IPS DF 6.9 (cell line): ENCODE data around the gene CFAP410.
A peak's percentile ranks its signal among the peaks of the same experiment; 100 is the strongest.
"Not testable (repeated sequence)": the region's sequence is repeated elsewhere in the genome, so short reads cannot be mapped to it uniquely, and the experiment has no call there.

Experiments used
- DNase-seq: peaks from one replicate; pipeline ENCODE4 v3.0.0-alpha.2; 2013; ENCODE audit warnings: low read depth, low spot score
- H3K27ac ChIP-seq: one replicate; pipeline ENCODE4 v1.5.1; 2013; ENCODE audit warnings: low read length, control low read depth
- H3K27me3 ChIP-seq: 2 replicates; pipeline ENCODE4 v1.6.1; 2013; ENCODE audit warnings: mild to moderate bottlenecking, low read length; ENCODE audit not compliant: control insufficient read depth, insufficient read depth
- H3K36me3 ChIP-seq: 2 replicates; pipeline ENCODE4 v1.6.1; 2013; ENCODE audit warnings: low read length; ENCODE audit not compliant: control insufficient read depth, insufficient read depth
- H3K4me1 ChIP-seq: 2 replicates; pipeline ENCODE4 v1.6.1; 2013; ENCODE audit warnings: low read length; ENCODE audit not compliant: control insufficient read depth, insufficient read depth
- H3K4me3 ChIP-seq: 2 replicates; pipeline ENCODE4 v1.5.1; 2013; ENCODE audit warnings: mild to moderate bottlenecking, low read length
- H3K9me3 ChIP-seq: 2 replicates; pipeline ENCODE4 v1.6.1; 2013; ENCODE audit warnings: low read length, inconsistent platforms; ENCODE audit not compliant: control insufficient read depth, insufficient read depth
- WGBS: extraction: QIAGEN DNeasy Blood & Tissue Kit; methylation state at CpG from one replicate; pipeline ENCODE4 v1.1.7; 2013; ENCODE audit warnings: mixed read lengths, missing lambda C conversion rate; ENCODE audit not compliant: insufficient read length, insufficient coverage; 5-methylcytosine and 5-hydroxymethylcytosine counted together

The CFAP410 gene

GRCh38 chr21:44304877-44305293 lies 34.3 kb downstream of the CFAP410 start:
- no peak overlapping the region for H3K27ac ChIP-seq
- no peak for DNase-seq
- H3K4me1 ChIP-seq: peaks cover 4% of the 10 kb centered on the region
- WGBS: no CpG with 5 or more reads among the region's 8 CpGs
- no peaks in the 10 kb centered on the region for H3K27me3 ChIP-seq
- no peaks in the 10 kb centered on the region for H3K9me3 ChIP-seq
- H3K4me3 ChIP-seq: no peak overlapping the region
- H3K36me3 ChIP-seq: no peaks in the 10 kb centered on the region

- no CpG with 5 or more reads among the region's 16 CpGs for WGBS
Observed at GRCh38 chr21:44304011-44304616, 35.1 kb downstream of the CFAP410 start.

GRCh38 chr21:44303490-44303981 lies 35.7 kb downstream of the CFAP410 start:
- Histone ChIP-seq H3K4me3 (no peak overlapping the region), H3K27me3 (no peaks in the 10 kb centered on the region), H3K36me3 (no peaks in the 10 kb centered on the region), H3K4me1 (peaks cover 4% of the 10 kb centered on the region), H3K27ac (no peak overlapping the region), H3K9me3 (no peaks in the 10 kb centered on the region)
- no CpG with 5 or more reads among the region's 12 CpGs for WGBS
- DNase-seq: no peak

More at GRCh38 chr21:44304011-44304616, 35.1 kb downstream of the CFAP410 start:
- Histone ChIP-seq H3K4me1 (peaks cover 4% of the 10 kb centered on the region), H3K27ac (no peak overlapping the region), H3K27me3 (no peaks in the 10 kb centered on the region), H3K4me3 (no peak overlapping the region), H3K36me3 (no peaks in the 10 kb centered on the region), H3K9me3 (no peaks in the 10 kb centered on the region)
- no peak for DNase-seq

- H3K9me3 ChIP-seq, H3K36me3 ChIP-seq, H3K4me3 ChIP-seq, H3K27ac ChIP-seq, DNase-seq, H3K27me3 ChIP-seq, H3K4me1 ChIP-seq: not testable (repeated sequence)
- no CpG with 5 or more reads among the region's 23 CpGs for WGBS
Observed at GRCh38 chr21:44302573-44303401, 36.4 kb downstream of the CFAP410 start.

- H3K9me3 ChIP-seq: no peaks in the 10 kb centered on the region
- peaks cover 4% of the 10 kb centered on the region for H3K4me1 ChIP-seq
- WGBS: no CpG with 5 or more reads among the region's 9 CpGs
- H3K27ac ChIP-seq: no peak overlapping the region
- no peaks in the 10 kb centered on the region for H3K27me3 ChIP-seq
- H3K36me3 ChIP-seq: no peaks in the 10 kb centered on the region
- no peak for DNase-seq
- H3K4me3 ChIP-seq: no peak overlapping the region
Observed at GRCh38 chr21:44301961-44302406, 37.2 kb downstream of the CFAP410 start.

GRCh38 chr21:44301141-44301540 lies 38.0 kb downstream of the CFAP410 start:
- DNase-seq: no peak
- no peaks in the 10 kb centered on the region for H3K27me3 ChIP-seq
- H3K36me3 ChIP-seq: no peaks in the 10 kb centered on the region
- peaks cover 4% of the 10 kb centered on the region for H3K4me1 ChIP-seq
- no peaks in the 10 kb centered on the region for H3K9me3 ChIP-seq
- H3K4me3 ChIP-seq: no peak overlapping the region
- H3K27ac ChIP-seq: no peak overlapping the region
- no CpG with 5 or more reads among the region's 13 CpGs for WGBS

- peaks cover 4% of the 10 kb centered on the region for H3K4me1 ChIP-seq
- WGBS: no CpG with 5 or more reads among the region's 67 CpGs
- H3K4me3 ChIP-seq: peak overlapping the region; percentile 76
- no peaks in the 10 kb centered on the region for H3K27me3 ChIP-seq
- DNase-seq: no peak
- no peaks in the 10 kb centered on the region for H3K9me3 ChIP-seq
- no peak overlapping the region for H3K27ac ChIP-seq
- no peaks in the 10 kb centered on the region for H3K36me3 ChIP-seq
Observed at GRCh38 chr21:44300262-44300959, 38.8 kb downstream of the CFAP410 start.

- Histone ChIP-seq H3K9me3 (no peaks in the 10 kb centered on the region), H3K36me3 (no peaks in the 10 kb centered on the region), H3K4me3 (peak within 1 kb of the TSS; percentile 76), H3K27me3 (no peaks in the 10 kb centered on the region), H3K27ac (no peak within 1 kb of the TSS), H3K4me1 (peaks cover 4% of the 10 kb centered on the region)
- no peak for DNase-seq
- WGBS: no CpG with 5 or more reads among the region's 94 CpGs
Observed at GRCh38 chr21:44299458-44300261, 39.5 kb downstream of the CFAP410 start, which contains the start of gene PFKL. TSS of gene PFKL (plus strand) at chr21:44300053. CDS start at chr21:44300106, 53 bp downstream.

- Histone ChIP-seq H3K27ac (no peak overlapping the region), H3K4me3 (peak overlapping the region; percentile 76; the same call in 1 of the 2 replicates), H3K36me3 (no peaks in the 10 kb centered on the region), H3K9me3 (no peaks in the 10 kb centered on the region), H3K4me1 (peaks cover 1% of the 10 kb centered on the region), H3K27me3 (no peaks in the 10 kb centered on the region)
- WGBS: no CpG with 5 or more reads among the region's 10 CpGs
- DNase-seq: no peak
Observed at GRCh38 chr21:44299085-44299457, 40.1 kb downstream of the CFAP410 start.
